Measurements from ENCODE around the gene GPR107.

The GPR107 gene

GRCh38 chr9:130112538-130113151 lies 58.9 kb downstream of the GPR107 start:
- no peak for DNase-seq

GRCh38 chr9:130114741-130115140 lies 61.0 kb downstream of the GPR107 start:
- no peak for DNase-seq

DNA sequence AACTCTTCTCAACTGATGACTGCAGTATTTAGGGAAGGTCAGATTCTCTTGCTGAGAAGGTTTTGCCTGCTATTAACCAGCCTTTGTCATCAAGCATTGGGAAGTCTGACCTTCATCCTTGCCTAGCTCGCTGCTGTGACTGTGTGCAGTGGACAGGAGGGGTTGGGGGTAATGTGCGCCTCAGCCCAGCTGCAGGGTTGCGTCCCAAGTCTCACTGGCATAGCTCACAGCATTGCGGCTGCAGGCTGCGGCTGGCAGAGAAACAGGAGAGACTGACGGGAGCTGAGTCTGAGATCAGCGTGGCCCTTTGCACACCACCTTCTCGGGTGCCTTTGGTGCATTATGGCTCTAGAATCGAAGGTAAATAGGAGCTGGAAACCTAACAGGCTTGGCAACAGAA lies 62.6 kb downstream of the GPR107 start:
- no peak for DNase-seq

- no peak for DNase-seq
These were observed 63.7 kb downstream of the GPR107 start for GRCh38 chr9:130117376-130117775.

- no peak for DNase-seq
These were observed 64.3 kb downstream of the GPR107 start for GRCh38 chr9:130117816-130118632.

DNA sequence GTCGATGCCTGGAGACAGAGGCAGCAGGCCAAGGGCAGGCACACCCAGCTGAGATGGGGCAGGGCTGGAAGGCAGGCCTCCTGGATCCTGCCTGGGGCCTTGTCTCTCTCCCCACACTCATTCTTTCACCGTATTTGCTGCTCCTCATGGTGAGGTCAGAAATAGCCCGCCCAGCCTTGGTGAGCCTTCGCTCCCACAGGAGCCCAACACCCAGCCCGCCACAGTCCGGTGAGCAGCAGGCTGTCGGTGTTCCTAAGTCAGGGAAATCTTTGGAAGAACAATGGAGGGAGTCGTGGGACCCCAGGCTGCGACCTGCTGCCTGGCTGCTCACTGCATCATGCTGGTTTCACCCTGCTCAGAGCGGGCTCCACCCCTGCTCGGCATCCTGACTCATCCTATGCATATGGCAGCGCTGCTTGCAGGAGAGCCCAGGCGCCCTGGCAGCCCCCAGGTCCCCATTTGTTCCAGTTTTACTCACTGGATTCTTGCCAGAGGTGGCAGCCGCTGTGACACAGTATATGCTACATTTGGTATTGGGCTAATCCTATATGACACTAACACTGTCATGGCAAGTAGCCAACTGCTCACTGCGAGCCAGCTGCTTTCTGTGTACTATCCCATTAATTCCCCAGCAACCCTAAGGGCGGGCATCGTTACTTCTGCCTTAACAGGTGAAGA lies 65.3 kb downstream of the GPR107 start:
- DNase-seq: no peak

- no peak for DNase-seq
These were observed 66.0 kb downstream of the GPR107 start for GRCh38 chr9:130119519-130120298.

DNA sequence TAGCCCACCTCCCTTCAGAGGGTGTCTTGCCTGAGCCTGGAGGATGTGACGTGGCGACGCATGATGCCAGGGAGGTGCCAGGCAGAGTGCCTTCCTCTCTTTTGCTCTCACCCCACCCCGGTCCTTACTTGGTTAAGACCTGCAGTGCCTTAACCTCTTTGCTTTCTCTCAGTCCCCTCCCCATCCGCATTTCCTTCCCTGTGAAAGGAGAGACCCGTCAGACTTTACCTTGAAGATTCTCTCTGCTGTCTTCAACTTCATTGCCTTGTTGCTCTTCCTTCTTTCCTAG lies 66.5 kb downstream of the GPR107 start:
- no peak for DNase-seq

DNA sequence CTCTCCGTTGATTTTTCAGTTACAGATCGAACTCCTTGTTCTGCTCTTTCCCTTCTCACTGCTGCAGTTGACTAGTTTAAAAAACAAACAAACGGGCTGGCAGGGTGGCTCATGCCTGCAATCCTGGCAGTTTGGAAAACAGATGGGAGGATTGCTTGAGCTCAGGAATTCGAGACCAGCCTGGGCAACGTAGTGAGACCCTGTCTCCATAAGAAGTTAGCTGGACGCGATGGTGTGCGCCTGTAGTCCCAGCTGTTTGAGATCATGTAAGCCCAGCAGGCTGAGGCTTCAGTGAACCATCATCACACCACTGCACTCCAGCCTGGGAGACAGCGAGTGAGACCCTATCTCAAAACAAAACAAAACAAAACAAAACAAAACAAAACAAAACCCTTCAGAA lies 67.1 kb downstream of the GPR107 start:
- DNase-seq: no peak

- DNase-seq: no peak
These were observed 68.8 kb downstream of the GPR107 start for GRCh38 chr9:130122456-130122855.

- no peak for DNase-seq
These were observed 70.6 kb downstream of the GPR107 start for GRCh38 chr9:130124085-130124860.

DNA sequence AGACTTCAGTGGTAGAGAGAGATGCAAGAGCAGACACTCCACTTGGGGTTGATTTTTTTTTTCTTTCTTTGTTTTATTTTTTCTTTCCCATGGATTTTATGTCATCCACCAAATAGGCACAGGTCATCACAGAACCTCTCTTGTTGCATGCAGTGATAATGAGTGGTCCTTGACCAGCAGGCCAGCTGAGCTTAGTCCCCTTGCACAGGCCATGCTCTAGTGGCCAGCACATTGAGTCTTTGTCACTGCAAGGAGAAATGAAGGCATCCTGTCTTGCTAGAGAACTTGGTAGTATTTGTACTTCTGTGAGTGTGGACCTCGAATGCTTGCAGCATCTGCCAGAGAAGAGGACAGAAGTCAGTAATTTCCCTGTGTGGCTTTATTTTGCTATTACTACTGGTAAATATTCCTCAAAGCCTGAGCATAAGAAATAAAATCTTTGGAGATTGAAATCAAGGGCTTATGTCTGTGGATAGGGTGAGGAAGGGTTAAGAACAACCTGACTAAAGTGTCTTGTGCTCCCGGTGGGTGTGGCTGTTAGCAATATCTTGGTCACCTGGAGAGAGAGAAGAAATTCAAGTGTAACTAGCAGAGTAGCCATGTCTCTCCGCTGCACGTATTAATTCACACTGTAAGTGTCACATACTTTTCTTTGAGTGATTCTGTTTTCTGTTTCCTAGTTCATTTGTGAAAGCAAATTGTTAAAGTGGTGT lies 73.2 kb downstream of the GPR107 start:
- no peak for DNase-seq

DNA sequence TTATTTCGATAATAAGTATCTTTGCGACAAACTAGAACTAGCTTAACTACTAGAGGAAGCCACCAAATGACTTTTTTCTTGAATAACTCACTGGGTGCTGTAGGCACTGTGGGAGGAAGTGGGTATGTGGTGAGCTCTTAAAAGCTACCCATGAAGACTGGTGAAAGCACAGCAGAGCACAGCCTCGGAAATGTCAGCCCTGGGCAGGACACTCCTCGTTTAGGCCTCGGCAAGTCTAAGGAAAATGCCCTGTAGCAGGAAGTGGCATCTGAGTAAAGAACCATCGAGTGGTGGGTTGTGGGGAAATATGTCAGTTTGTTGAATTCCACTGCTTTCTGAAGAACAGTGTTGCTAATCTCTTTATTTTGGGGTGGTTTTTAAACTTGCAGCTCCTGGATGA lies 74.5 kb downstream of the GPR107 start:
- DNase-seq: peak; percentile 65 to 66

DNA sequence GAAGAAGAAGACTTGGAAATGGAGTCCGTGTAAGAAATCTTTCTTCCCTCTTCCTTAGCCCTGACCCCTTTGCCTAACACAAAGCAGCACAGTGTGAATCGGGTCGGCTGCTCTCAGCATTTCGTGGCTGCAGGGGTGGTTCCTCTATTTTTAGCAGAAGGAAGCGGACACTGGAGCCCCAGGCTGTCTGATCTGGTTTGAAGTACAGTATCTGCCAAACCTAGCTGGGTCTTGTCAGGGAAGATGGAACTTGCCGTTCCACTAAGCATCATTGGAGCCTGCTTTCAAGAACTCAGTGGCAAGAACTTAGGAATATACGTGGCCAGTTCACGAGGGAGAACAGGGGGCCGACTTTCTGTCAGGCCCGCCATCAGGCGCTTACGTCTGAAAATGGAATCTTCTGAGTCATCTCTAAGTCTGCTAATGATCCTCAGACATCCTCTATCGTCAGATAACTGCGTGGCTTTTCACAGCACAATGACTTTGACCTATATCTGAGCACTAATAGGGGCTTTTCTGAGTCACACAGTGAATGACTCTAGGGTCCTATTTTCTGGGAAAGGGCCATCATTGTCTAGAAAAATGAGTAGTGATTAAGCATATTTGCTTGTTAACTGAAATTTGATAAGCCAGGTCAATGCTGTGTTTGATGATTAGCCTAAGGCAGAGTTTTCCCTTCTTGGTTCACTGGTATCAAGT lies 75.2 kb downstream of the GPR107 start:
- peak; percentile 54 to 62 for DNase-seq

- DNase-seq: peak; percentile 33 to 47
These were observed 75.8 kb downstream of the GPR107 start for GRCh38 chr9:130129432-130130061.

DNA sequence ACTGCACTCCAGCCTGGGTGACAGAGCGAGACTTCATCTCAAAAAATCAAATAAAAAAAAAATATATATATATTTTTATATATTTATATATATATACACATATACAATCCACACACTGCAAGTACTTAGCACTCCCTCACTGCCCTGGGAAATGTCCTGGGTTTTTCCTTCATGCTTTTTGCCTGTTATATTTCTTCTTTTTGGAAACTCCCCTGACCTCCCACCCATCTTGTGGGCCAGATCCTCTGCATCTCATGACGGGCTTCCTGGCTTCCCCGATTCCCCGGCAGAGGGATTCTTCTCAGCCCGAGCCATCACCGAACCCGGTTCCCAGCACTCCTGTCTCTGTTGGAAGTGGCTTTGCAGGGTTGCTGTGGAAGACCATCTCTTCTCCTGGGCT lies 79.0 kb downstream of the GPR107 start:
- DNase-seq: no peak

DNA sequence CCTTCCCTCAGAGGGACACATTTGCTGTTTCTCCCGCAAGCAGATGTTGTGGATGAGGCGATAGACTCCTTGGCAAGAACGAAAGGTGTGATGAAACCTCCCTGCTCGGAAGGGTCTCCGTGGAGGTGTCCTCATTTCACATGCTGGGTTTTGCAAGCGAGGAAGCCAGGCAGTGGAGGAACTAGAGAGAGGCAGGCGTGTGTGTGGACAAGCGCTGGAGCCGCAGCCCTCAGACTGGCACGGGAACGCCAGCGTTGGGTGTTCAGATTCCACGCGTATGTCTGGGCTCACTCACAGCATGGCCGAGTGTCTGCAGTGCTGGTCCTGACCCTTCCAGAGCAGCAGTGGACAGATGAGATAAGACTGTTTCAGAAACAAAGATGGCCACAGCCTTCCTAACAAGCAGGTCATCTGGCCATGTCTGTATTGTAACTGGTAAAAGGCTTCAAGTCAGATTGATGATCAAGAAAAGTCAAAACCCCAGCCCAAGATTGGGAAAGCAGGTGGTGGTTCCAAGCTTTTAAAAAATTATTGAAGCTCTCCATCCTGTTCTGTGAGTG lies 83.5 kb downstream of the GPR107 start:
- no peak for DNase-seq

GRCh38 chr9:130137641-130138081 lies 84.0 kb downstream of the GPR107 start:
- DNase-seq: no peak

GRCh38 chr9:130138171-130138653 lies 84.5 kb downstream of the GPR107 start:
- no peak for DNase-seq

GRCh38 chr9:130138791-130139190 lies 85.1 kb downstream of the GPR107 start:
- no peak for DNase-seq
